MM.1S (cell line): ENCODE data around the gene PDLIM5.

Experiments used
- DNase-seq: peaks from one replicate; pipeline ENCODE4 v3.0.0-alpha.2; 2015
- H2AFZ ChIP-seq: fragments of 300-600 bp; sonication (generic); 2 replicates; pipeline ENCODE4 v1.6.0; 2016; ENCODE audit warnings: antibody characterized with exemption, low read length
- H3F3A ChIP-seq: fragments of 300-600 bp; sonication (generic); 2 replicates; pipeline ENCODE4 v1.6.1; 2016; ENCODE audit warnings: mild to moderate bottlenecking, antibody characterized with exemption, low read length, moderate library complexity, mixed read lengths; ENCODE audit not compliant: insufficient read depth
- H3K27ac ChIP-seq: fragments of 300-600 bp; sonication (generic); 2 replicates; pipeline ENCODE4 v1.5.1; 2016; ENCODE audit warnings: mild to moderate bottlenecking, low read length
- H3K27me3 ChIP-seq: fragments of 300-600 bp; sonication (generic); replicated peaks from 2 replicates; pipeline ENCODE4 v1.6.0; 2016; ENCODE audit warnings: low read length; ENCODE audit not compliant: insufficient read depth
- H3K36me3 ChIP-seq: fragments of 300-600 bp; sonication (generic); replicated peaks from 2 replicates; pipeline ENCODE4 v1.6.1; 2016; ENCODE audit warnings: mild to moderate bottlenecking, low read length, mixed read lengths; ENCODE audit not compliant: insufficient read depth
- H3K4me1 ChIP-seq: fragments of 300-600 bp; sonication (generic); 2 replicates; pipeline ENCODE4 v1.6.1; 2016; ENCODE audit warnings: low read length, mixed read lengths
- H3K4me2 ChIP-seq: fragments of 300-600 bp; sonication (generic); 2 replicates; pipeline ENCODE4 v1.6.0; 2016; ENCODE audit warnings: low read depth, low read length
- H3K4me3 ChIP-seq: fragments of 300-600 bp; sonication (generic); 2 replicates; pipeline ENCODE4 v1.5.1; 2016; ENCODE audit warnings: low read length, mixed read lengths
- H3K79me2 ChIP-seq: fragments of 300-600 bp; sonication (generic); 2 replicates; pipeline ENCODE4 v1.6.1; 2016; ENCODE audit warnings: mixed run types, low read length, mixed read lengths
- H3K9ac ChIP-seq: fragments of 300-600 bp; sonication (generic); 2 replicates; pipeline ENCODE4 v1.6.1; 2016; ENCODE audit warnings: low read length, mixed read lengths
- H3K9me2 ChIP-seq: fragments of 300-600 bp; sonication (generic); replicated peaks from 2 replicates; pipeline ENCODE4 v1.6.1; 2016; ENCODE audit warnings: mild to moderate bottlenecking, low read length, mixed read lengths; ENCODE audit not compliant: insufficient read depth
- H3K9me3 ChIP-seq: fragments of 300-600 bp; sonication (generic); replicated peaks from 2 replicates; pipeline ENCODE4 v1.6.1; 2016; ENCODE audit warnings: mild to moderate bottlenecking, low read length, mixed read lengths; ENCODE audit not compliant: insufficient read depth
- H4K20me1 ChIP-seq: fragments of 300-600 bp; sonication (generic); 2 replicates; pipeline ENCODE4 v1.6.1; 2016; ENCODE audit warnings: mild to moderate bottlenecking, low read length, moderate library complexity, mixed read lengths; ENCODE audit not compliant: insufficient read depth
- CTCF ChIP-seq: fragments of 300-600 bp; sonication (generic); IDR thresholded peaks from 2 replicates; pipeline ENCODE4 v1.5.1; 2016; ENCODE audit warnings: antibody characterized with exemption, low read length, mixed read lengths
- EZH2 ChIP-seq: fragments of 300-600 bp; sonication (generic); optimal IDR thresholded peaks from 2 replicates; pipeline ENCODE3; 2017; ENCODE audit warnings: low read depth, mild to moderate bottlenecking, antibody characterized with exemption, low read length, mixed read lengths
- EZH2phosphoT487 ChIP-seq: fragments of 300-600 bp; sonication (generic); IDR thresholded peaks from 2 replicates; pipeline ENCODE4 v1.6.1; 2018; ENCODE audit warnings: antibody characterized with exemption, low read length

PDLIM5 gene

GRCh38 chr4:94598758-94599157 is 147.0 kb downstream of the PDLIM5 start:
- H3K9me3 ChIP-seq, result no peaks in the 10 kb centered on the region
- H3K4me1 ChIP-seq, result no peaks in the 10 kb centered on the region

GRCh38 chr4:94603170-94603747 is 151.5 kb downstream of the PDLIM5 start:
- H4K20me1 ChIP-seq, result no peaks in the 10 kb centered on the region
- TF ChIP-seq EZH2phosphoT487 (no peak), CTCF (no peak), EZH2 (no peak)
- H3K9ac ChIP-seq, result no peak overlapping the region
- no peak overlapping the region for H3K4me2 ChIP-seq
- no peaks in the 10 kb centered on the region for H3F3A ChIP-seq
- H3K27me3 ChIP-seq, result no peaks in the 10 kb centered on the region
- H3K9me3 ChIP-seq, result no peaks in the 10 kb centered on the region
- no peak overlapping the region for H3K27ac ChIP-seq
- no peaks in the 10 kb centered on the region for H3K79me2 ChIP-seq
- H3K4me1 ChIP-seq, result no peaks in the 10 kb centered on the region
- H3K4me3 ChIP-seq, result no peak overlapping the region
- no peaks in the 10 kb centered on the region for H3K36me3 ChIP-seq
- no peak for DNase-seq
- H2AFZ ChIP-seq, result no peak overlapping the region
- no peaks in the 10 kb centered on the region for H3K9me2 ChIP-seq

More at GRCh38 chr4:94598758-94599157, 147.0 kb downstream of the PDLIM5 start:
- H3K27ac ChIP-seq, result no peak overlapping the region
- H3K9ac ChIP-seq, result no peak overlapping the region
- H3F3A ChIP-seq, result no peaks in the 10 kb centered on the region
- no peak overlapping the region for H3K4me2 ChIP-seq
- H2AFZ ChIP-seq, result no peak overlapping the region
- no peaks in the 10 kb centered on the region for H4K20me1 ChIP-seq
- H3K9me2 ChIP-seq, result no peaks in the 10 kb centered on the region
- H3K36me3 ChIP-seq, result no peaks in the 10 kb centered on the region
- H3K27me3 ChIP-seq, result no peaks in the 10 kb centered on the region
- TF ChIP-seq EZH2 (no peak), EZH2phosphoT487 (no peak), CTCF (no peak)
- H3K79me2 ChIP-seq, result no peaks in the 10 kb centered on the region
- H3K4me3 ChIP-seq, result no peak overlapping the region
- no peak for DNase-seq

- H3K4me1 ChIP-seq, result no peaks in the 10 kb centered on the region
- H2AFZ ChIP-seq, result no peak overlapping the region
- no peak overlapping the region for H3K4me2 ChIP-seq
- no peak for DNase-seq
- no peak overlapping the region for H3K4me3 ChIP-seq
- no peaks in the 10 kb centered on the region for H4K20me1 ChIP-seq
- H3K9me3 ChIP-seq, result no peaks in the 10 kb centered on the region
- no peaks in the 10 kb centered on the region for H3K9me2 ChIP-seq
- H3K36me3 ChIP-seq, result no peaks in the 10 kb centered on the region
- no peak overlapping the region for H3K9ac ChIP-seq
- TF ChIP-seq EZH2, result no peak
- no peak for TF ChIP-seq EZH2phosphoT487
- TF ChIP-seq CTCF, result no peak
- no peaks in the 10 kb centered on the region for H3K27me3 ChIP-seq
- H3K79me2 ChIP-seq, result no peaks in the 10 kb centered on the region
- no peak overlapping the region for H3K27ac ChIP-seq
- H3F3A ChIP-seq, result no peaks in the 10 kb centered on the region
These were observed 153.6 kb downstream of the PDLIM5 start for GRCh38 chr4:94605241-94605805.
